A204.1 (cell line): ENCODE data around the gene CUEDC1.
"Not testable (repeated sequence)": the region's sequence is repeated elsewhere in the genome, so short reads cannot be mapped to it uniquely, and the experiment has no call there.

Experiments
- FAIRE-seq: peaks from 2 replicates; lab custom pipeline; 2012; peaks lifted over from hg19 to GRCh38; lab: Jason Lieb, UNC

CUEDC1 gene

DNA sequence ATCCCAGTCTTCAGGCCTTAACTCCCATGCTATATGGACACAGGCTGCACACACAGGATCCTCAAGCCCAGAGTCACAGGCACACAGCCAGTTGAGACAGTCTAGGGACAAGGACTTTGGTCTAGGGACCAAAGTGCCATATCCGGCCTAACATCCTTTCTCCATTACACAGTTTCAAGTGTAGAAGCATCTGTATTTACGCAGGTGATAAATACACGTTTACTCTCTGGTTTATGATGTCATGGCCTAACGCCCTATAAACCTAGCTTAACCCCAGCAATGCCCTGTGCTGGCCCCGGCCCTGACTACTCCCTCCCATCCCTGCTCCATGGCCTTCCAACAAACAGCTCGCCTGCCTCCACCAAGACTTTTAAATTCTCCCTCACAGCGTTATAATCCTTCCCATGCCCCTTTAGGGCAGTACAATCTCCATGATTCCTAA, 17.1 kb downstream of the CUEDC1 start:
- FAIRE-seq: no peak

GRCh38 chr17:57937492-57937891, 17.7 kb downstream of the CUEDC1 start:
- FAIRE-seq: no peak

DNA sequence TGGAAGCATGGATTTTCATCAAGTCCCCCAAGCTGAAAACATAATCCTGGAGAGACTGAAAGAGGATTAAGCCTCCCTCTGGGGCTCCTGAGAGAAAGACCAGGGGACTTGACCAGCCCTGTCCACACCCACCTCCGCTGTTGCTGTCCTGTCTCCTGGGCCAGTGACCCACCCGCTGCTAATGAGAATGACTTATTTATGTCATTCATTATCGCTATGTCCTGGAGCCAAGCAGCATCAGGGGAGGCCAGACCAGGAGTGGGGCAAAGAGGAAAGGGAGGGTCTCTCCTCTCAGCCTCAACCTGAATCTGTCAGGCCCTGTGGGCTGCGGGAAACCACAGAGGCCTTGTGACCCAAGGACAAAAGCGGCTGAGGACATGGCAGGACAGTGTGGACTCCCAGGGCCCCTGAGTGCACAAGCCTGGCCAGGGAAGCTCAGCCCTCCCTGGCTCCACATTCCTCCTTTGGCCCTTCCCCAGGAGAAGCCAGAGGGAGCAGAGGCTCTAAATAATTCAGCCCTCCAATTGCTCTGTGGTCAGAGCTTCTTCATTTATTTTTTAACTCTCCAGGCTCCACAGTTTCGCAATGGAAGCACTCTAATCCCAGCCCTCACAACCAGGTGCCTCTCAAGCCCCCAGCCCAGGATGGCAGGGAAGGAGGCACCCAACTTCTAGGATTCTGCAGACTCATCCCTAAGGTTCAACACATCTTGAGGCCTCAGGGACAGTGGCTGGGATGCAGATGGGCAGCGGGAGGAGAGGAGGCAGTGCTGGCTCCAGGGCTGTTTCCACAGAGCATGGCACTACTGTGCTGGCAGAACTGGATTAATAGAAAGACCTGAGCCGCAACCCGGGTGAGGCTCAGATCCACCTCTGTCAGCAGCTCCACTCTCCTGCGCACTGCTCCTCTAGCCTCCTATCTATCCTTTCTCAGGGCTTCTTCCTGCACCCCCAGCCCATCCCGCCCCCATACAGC, 19.1 kb downstream of the CUEDC1 start:
- peak; percentile 93 for FAIRE-seq

- FAIRE-seq: no peak
These were observed 23.6 kb downstream of the CUEDC1 start for GRCh38 chr17:57931488-57932137.

DNA sequence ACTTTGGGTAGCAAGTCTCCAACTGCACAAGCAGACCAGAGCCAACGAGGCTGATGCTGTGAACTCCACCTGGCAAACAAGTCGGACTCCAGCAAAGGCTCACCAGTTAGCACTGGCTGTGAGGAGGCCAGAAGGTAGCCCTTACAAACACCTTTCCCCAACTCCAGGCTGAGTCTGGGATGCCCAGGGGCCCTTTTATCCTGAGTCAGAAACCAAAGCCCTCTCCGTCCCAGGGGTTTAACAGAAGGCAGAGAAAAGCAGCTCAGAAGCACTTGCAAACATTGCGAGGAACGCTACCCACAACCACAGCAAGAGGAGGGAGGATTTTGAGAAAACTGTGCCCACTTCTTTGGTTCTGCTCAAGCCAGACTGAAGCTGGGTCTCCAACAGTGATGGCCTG, 25.0 kb downstream of the CUEDC1 start:
- FAIRE-seq: no peak

GRCh38 chr17:57929386-57929785, 25.8 kb downstream of the CUEDC1 start:
- FAIRE-seq: no peak

DNA sequence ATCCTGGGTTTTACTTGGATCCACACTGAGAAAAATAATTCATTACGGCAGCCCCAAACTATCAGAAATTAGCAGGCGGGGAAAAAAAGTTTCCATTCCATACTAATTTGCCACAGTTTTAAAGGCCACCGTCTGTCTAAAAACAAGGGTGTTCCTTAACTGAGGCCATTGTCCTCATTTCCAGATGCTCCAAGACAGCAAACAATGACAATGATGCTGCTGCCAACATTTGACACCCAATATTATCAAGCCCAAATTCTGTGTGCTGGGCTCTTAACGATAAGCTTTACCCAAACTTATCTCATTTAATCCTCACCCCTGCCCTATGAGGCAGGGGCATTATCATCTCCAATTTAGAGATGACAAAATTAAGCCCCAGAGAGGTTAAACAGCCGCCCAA, 26.3 kb downstream of the CUEDC1 start:
- peak; percentile 6 for FAIRE-seq

DNA sequence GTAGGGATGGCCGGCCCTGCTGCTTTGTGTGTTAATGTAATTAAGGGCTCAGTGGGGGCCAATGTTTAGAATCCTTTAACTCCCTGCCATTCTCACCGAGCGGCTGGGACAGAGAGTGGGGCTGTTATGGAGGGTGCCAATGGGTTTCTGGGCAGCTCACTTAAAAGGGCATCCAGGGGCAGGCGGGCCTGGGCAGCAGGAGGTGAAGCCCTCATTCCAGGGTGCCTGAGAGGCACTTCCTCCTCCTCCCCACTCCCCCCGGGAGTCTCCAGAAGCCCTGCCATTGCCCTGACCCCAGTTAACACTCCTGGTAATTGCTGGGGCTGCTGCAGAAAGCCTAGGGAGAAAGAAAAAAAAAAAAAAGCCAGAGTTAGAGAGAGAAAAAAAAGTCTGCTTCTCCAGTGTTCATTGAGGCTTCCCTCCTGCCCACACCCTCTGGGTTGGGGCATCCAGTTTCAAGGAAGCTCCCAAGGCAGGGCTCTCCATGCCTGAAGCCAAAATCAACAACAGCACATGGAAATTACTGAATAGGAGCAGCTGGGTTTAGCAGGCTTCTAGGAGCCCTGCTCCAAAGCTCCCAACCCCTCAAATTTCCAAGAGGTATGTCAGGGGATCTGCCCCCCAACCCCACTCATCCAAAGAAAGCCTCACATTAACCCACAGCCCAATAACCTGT, 28.0 kb downstream of the CUEDC1 start:
- peak; percentile 99 for FAIRE-seq

GRCh38 chr17:57926723-57927047, 28.5 kb downstream of the CUEDC1 start:
- FAIRE-seq: peak; percentile 95

- FAIRE-seq: no peak
These were observed 29.7 kb downstream of the CUEDC1 start for GRCh38 chr17:57925361-57925990.

DNA sequence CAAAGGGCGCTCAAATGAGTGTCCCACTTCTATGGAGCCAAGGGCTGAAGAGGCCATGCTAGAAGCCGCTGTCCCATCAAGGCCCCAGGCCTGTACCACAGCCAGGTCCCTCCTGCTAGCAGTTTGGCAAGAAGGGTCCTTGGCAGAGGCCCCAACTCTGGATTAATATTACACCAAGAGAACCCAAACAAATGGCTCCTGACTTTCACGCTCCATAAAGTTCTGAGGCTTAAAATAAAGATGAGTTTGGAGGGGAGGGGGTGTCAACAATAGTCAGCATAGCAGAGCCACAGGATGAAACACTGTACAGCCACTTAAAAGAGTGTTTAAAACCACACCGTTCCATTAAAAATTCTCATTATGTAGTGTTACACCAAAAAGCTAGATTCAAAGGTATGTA, 30.5 kb downstream of the CUEDC1 start:
- no peak for FAIRE-seq

DNA sequence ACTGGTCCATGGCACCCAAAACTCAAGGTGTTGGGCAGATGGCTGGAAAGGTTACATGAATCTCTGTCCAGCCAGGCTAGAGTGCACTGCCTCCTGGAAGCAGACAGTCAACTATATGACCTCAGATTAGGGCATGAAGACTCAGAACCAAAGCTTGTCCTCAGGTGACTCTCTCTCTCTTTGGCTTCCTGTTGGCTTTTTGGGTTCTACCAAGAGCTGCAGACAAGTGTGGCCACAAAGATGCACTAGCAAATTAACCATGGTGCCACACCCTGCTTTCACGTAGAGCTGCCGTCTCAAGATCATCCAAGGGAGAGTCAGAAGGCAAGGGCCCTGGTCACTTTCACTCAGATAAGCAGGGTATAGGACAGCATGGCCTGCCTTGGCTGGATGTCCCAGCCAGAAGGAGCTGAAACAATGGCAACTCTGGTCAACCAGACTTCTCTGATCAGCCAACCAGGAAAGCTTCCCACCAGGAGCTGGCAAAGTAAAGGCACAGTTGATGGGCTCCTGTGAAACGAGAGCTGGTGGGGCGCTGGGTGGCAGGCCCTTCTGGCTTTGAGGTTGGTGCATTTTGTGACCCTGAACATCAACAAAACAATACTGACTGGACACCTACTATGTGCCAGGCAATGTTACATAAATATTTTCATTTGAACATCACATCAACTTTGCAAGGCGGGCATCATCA, 31.9 kb downstream of the CUEDC1 start:
- no peak for FAIRE-seq

DNA sequence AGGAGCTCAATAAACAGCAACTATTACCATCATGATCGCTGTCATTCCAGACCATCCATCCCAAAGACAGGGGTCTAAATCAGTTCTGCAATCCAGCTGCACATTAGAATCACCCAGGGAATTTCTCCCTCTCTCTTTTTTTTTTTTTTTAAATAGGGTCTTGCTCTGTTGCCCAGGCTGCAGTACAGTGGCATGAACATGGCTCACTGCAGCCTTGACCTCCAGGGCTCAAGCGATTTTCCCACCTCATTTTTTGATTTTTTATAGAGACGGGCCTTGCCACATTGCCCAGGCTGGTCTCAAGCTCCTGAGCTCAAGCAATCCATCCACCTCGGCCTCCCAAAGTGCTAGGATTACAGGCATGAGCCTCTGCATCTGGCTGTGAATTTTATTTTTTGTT, 32.5 kb downstream of the CUEDC1 start:
- not testable (repeated sequence) for FAIRE-seq

- peak; percentile 98 for FAIRE-seq
These were observed 34.1 kb downstream of the CUEDC1 start for GRCh38 chr17:57920916-57921703.

GRCh38 chr17:57919918-57920317, 35.3 kb downstream of the CUEDC1 start:
- FAIRE-seq: peak; percentile 96

GRCh38 chr17:57918017-57918895, 37.0 kb downstream of the CUEDC1 start:
- peak; percentile 94 for FAIRE-seq

- FAIRE-seq: no peak
These were observed 38.0 kb downstream of the CUEDC1 start for GRCh38 chr17:57916925-57917858.

DNA sequence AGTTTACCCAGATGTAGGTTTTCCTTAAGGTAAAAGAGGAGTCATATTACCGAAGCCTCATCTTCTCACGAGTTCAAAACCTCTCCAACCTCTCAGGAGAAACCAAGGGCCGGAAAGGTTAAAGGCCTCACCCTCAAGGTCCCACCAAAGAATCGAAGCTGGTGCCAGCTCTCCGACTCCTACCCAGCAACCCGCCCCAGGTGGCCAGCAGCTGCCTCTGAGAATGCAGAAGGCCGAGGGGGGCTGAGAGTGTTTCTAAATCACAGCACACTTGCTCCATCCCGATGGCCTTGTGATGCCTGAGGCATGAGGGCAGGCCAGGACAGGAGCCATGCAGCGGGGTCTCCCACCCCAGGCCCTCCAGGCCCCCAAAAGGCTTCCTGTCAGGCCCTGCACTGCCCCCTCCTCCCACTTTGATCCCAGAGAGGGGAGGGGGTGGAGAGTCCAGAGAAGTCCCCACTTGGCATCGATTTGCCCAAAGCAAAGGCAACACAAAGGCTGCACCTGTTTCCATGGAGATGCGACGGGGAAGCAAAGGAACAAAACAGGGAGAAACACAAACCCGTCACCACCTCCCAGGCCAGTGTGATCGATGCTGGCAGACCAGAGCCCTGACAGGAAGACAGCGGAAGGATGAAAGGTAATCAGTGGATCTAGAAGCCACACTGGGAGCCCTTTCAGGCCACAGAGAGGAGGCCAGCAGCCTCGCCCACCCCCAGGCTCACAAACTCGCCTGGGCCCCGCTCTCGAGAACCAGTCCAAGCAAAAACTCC, 39.0 kb downstream of the CUEDC1 start:
- FAIRE-seq: peak; percentile 89
